WTC11 (cell line): ENCODE measurements around the gene UGCG.

Experiments used
- ATF6 ChIP-seq: sonication (generic); formaldehyde crosslinking; IDR thresholded peaks from 2 replicates; pipeline ENCODE4 v1.8.1; 2023; ENCODE audit warnings: mild to moderate bottlenecking, missing genetic modification reagents
- FOXJ3 ChIP-seq: sonication (generic); formaldehyde crosslinking; IDR thresholded peaks from 2 replicates; pipeline ENCODE4 v1.9.0; 2021; ENCODE audit warnings: missing genetic modification reagents, mild to moderate bottlenecking, borderline replicate concordance
- STAT6 ChIP-seq: sonication (generic); formaldehyde crosslinking; conservative IDR thresholded peaks from 2 replicates; pipeline ENCODE4 v1.8.1; 2023; ENCODE audit warnings: mild to moderate bottlenecking, low read depth, missing genetic modification reagents, moderate library complexity

- no peak for TF ChIP-seq ATF6 (CRISPR knock-in tag)
- no peak for TF ChIP-seq FOXJ3 (CRISPR knock-in tag)
- TF ChIP-seq STAT6 (CRISPR knock-in tag): no peak
Measured at GRCh38 chr9:111915425-111915758, 18.8 kb downstream of the UGCG start.
